ENCODE measurements around the gene ADAM23.

GRCh38 chr2:206584323-206585116, 141.2 kb downstream of the ADAM23 start:
- TF ChIP-seq CTCF (conservative IDR thresholded peaks at IDR 0.05; ENCODE audit: low read depth in 2 of 2) (no peak), ZNF114 (CRISPR knock-in tag; IDR thresholded peaks at IDR 0.05) (no peak), JUNB (IDR thresholded peaks at IDR 0.05; ENCODE audit: unreplicated experiment) (no peak), POLR2AphosphoS5 (IDR thresholded peaks at IDR 0.05; ENCODE audit: low read depth) (no peak), EZH2 (IDR thresholded peaks at IDR 0.05; ENCODE audit: low read depth, unreplicated experiment) (no peak), CREB1 (CRISPR knock-in tag; IDR thresholded peaks at IDR 0.05; ENCODE audit: low read depth) (no peak), NANOG (IDR thresholded peaks at IDR 0.05; ENCODE audit: borderline replicate concordance) (no peak), EZH2phosphoT487 (IDR thresholded peaks at IDR 0.05; ENCODE audit: unreplicated experiment) (no peak)
- TF ChIP-seq, protein P1, sequence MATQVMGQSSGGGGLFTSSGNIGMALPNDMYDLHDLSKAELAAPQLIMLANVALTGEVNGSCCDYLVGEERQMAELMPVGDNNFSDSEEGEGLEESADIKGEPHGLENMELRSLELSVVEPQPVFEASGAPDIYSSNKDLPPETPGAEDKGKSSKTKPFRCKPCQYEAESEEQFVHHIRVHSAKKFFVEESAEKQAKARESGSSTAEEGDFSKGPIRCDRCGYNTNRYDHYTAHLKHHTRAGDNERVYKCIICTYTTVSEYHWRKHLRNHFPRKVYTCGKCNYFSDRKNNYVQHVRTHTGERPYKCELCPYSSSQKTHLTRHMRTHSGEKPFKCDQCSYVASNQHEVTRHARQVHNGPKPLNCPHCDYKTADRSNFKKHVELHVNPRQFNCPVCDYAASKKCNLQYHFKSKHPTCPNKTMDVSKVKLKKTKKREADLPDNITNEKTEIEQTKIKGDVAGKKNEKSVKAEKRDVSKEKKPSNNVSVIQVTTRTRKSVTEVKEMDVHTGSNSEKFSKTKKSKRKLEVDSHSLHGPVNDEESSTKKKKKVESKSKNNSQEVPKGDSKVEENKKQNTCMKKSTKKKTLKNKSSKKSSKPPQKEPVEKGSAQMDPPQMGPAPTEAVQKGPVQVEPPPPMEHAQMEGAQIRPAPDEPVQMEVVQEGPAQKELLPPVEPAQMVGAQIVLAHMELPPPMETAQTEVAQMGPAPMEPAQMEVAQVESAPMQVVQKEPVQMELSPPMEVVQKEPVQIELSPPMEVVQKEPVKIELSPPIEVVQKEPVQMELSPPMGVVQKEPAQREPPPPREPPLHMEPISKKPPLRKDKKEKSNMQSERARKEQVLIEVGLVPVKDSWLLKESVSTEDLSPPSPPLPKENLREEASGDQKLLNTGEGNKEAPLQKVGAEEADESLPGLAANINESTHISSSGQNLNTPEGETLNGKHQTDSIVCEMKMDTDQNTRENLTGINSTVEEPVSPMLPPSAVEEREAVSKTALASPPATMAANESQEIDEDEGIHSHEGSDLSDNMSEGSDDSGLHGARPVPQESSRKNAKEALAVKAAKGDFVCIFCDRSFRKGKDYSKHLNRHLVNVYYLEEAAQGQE (IDR thresholded peaks at IDR 0.05; ENCODE audit: unreplicated experiment): no peak

Data from GM23338 (cell line).